ENCODE results near the gene NOTCH2. TPM values are rescaled to one million over a fixed set of nuclear protein-coding genes. Genes with fewer than 3 reads are reported as not detected.
A peak's percentile ranks its signal among the peaks of the same experiment; 100 is the strongest.

NOTCH2 gene
- total and polyA plus RNA-seq, 3 experiments from 2014 or later: 24.7 to 53.9 (median 47.1) TPM

DNA sequence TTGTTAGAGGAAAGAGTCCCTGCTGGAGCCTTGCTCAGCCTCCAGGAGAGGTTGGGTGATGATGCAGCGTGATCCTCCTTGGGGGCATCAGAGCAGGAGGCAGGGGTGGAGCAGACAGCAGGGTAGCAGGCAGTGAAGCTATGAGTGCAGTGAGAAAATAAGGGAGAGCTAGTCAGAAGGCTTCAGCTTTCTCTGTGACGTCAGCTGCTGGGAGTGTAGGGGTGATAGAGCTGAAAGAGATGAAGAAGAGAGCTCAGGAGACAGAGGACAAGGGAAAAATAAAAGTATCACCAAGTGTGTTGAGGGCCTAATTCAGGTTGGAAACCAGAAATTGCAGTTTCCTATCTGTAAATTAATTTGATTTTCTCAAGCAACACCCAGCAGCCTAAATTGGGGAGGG, 170.9 kb downstream of the NOTCH2 start:
- H3K36me3 Mint-ChIP-seq: no peaks in the 10 kb centered on the region
- Histone ChIP-seq H3K9me3 (ENCODE audit: low read length) (no peaks in the 10 kb centered on the region), H3K4me1 (ENCODE audit: insufficient read depth, low read length) (no peaks in the 10 kb centered on the region), H3K27ac (ENCODE audit: low read depth, low read length) (no peak overlapping the region), H3K36me3 (ENCODE audit: insufficient read depth, low read length) (no peaks in the 10 kb centered on the region), H3K4me3 (ENCODE audit: low read length) (no peak overlapping the region), H3K27me3 (ENCODE audit: insufficient read depth, low read length, poor library complexity, severe bottlenecking) (no peaks in the 10 kb centered on the region)
- H3K4me3 Mint-ChIP-seq: no peak overlapping the region
- H3K9me3 Mint-ChIP-seq: no peaks in the 10 kb centered on the region
- ChIA-PET CTCF (no interaction called here), POLR2A (no interaction called here)
- H3K27me3 Mint-ChIP-seq: peaks cover 3 to 18% of the 10 kb centered on the region in 2 donors
- H3K27ac Mint-ChIP-seq: no peak overlapping the region
- peaks cover 0 to 6% (median 5%) of the 10 kb centered on the region in 3 donors for H3K4me1 Mint-ChIP-seq
- no peak for DNase-seq

GRCh38 chr1:119896303-119896702, 173.2 kb downstream of the NOTCH2 start, which contains the start of gene ADAM30:
Gene ADAM30, minus strand, starts transcription at chr1:119896515. Its CDS starts 179 bp downstream, at chr1:119896336.
- Mint-ChIP-seq H3K4me3 (no peak within 1 kb of the TSS), H3K36me3 (no peaks in the 10 kb centered on the region), H3K9me3 (no peaks in the 10 kb centered on the region), H3K4me1 (peaks cover 0 to 12% (median 11%) of the 10 kb centered on the region in 3 donors), H3K27ac (peak within 1 kb of the TSS in 1 of 8 donors; percentile 73), H3K27me3 (peaks cover 3 to 23% of the 10 kb centered on the region in 2 donors)
- CTCF ChIA-PET: interaction anchor here (1.2 kb wide), 1 partner anchor 31 kb away, joined by 3 read pairs; no protein-coding TSS in a partner anchor
- DNase-seq: no peak
- POLR2A ChIA-PET: no interaction called here
- H3K4me1 ChIP-seq (ENCODE audit: insufficient read depth, low read length): no peaks in the 10 kb centered on the region
- no peak within 1 kb of the TSS for H3K4me3 ChIP-seq (ENCODE audit: low read length)
- no peak within 1 kb of the TSS for H3K27ac ChIP-seq (ENCODE audit: low read depth, low read length)
- H3K27me3 ChIP-seq (ENCODE audit: insufficient read depth, low read length, poor library complexity, severe bottlenecking): no peaks in the 10 kb centered on the region
- H3K9me3 ChIP-seq (ENCODE audit: low read length): no peaks in the 10 kb centered on the region
- H3K36me3 ChIP-seq (ENCODE audit: insufficient read depth, low read length): no peaks in the 10 kb centered on the region

GRCh38 chr1:119895102-119895501, 174.4 kb downstream of the NOTCH2 start:
- H3K4me3 ChIP-seq (ENCODE audit: low read length): no peak overlapping the region
- no peaks in the 10 kb centered on the region for H3K27me3 ChIP-seq (ENCODE audit: insufficient read depth, low read length, poor library complexity, severe bottlenecking)
- Mint-ChIP-seq H3K27me3 (peaks cover 3 to 23% of the 10 kb centered on the region in 2 donors), H3K9me3 (no peaks in the 10 kb centered on the region), H3K36me3 (no peaks in the 10 kb centered on the region), H3K27ac (no peak overlapping the region), H3K4me1 (peaks cover 0 to 12% (median 11%) of the 10 kb centered on the region in 3 donors), H3K4me3 (no peak overlapping the region)
- ChIA-PET POLR2A (no interaction called here), CTCF (no interaction called here)
- H3K9me3 ChIP-seq (ENCODE audit: low read length): no peaks in the 10 kb centered on the region
- no peak overlapping the region for H3K27ac ChIP-seq (ENCODE audit: low read depth, low read length)
- H3K36me3 ChIP-seq (ENCODE audit: insufficient read depth, low read length): no peaks in the 10 kb centered on the region
- H3K4me1 ChIP-seq (ENCODE audit: insufficient read depth, low read length): no peaks in the 10 kb centered on the region
- no peak for DNase-seq

GRCh38 chr1:119893827-119894700, 175.4 kb downstream of the NOTCH2 start:
- no peak for DNase-seq
- peaks cover 0 to 1% (median under 1%) of the 10 kb centered on the region in 5 donors for H3K9me3 Mint-ChIP-seq
- H3K4me1 Mint-ChIP-seq: peaks cover 0 to 12% (median 11%) of the 10 kb centered on the region in 3 donors
- Histone ChIP-seq H3K9me3 (ENCODE audit: low read length) (no peaks in the 10 kb centered on the region), H3K27me3 (ENCODE audit: insufficient read depth, low read length, poor library complexity, severe bottlenecking) (no peaks in the 10 kb centered on the region), H3K27ac (ENCODE audit: low read depth, low read length) (no peak overlapping the region), H3K4me1 (ENCODE audit: insufficient read depth, low read length) (no peaks in the 10 kb centered on the region), H3K36me3 (ENCODE audit: insufficient read depth, low read length) (no peaks in the 10 kb centered on the region), H3K4me3 (ENCODE audit: low read length) (no peak overlapping the region)
- ChIA-PET CTCF (no interaction called here), POLR2A (no interaction called here)
- H3K27me3 Mint-ChIP-seq: peaks cover 3 to 28% of the 10 kb centered on the region in 2 donors
- H3K4me3 Mint-ChIP-seq: no peak overlapping the region
- H3K27ac Mint-ChIP-seq: no peak overlapping the region
- H3K36me3 Mint-ChIP-seq: peaks cover 0 to 5% (median 0%) of the 10 kb centered on the region in 3 donors

DNA sequence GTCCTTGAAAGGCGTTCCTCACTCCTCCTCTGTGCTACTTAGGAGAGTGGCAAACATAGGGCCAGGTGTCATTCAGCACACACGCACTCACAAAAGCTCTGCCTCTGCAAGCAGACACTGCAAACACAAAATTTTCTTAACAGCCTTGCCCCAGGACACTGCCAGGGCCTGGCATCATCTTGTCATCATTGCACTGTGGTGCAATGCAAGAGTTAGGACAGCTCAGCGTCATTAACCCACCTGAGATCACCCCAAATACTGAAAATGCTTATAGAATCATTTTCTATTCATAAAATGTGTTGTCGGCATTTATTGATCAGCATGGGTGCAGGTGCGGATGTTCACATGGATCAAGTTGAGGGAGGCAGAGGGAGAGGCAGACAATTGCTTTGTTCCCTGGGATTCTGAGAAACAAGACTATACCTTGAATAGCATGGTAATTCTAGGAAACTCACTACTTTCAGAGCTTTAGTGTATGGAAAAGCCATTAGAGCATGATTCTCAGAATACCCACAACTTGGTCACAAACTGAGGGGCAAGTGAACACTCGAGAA, 176.1 kb downstream of the NOTCH2 start:
- peaks cover 0 to 12% (median 11%) of the 10 kb centered on the region in 3 donors for H3K4me1 Mint-ChIP-seq
- H3K27ac Mint-ChIP-seq: no peak overlapping the region
- ChIA-PET CTCF (no interaction called here), POLR2A (no interaction called here)
- Histone ChIP-seq H3K27me3 (ENCODE audit: insufficient read depth, low read length, poor library complexity, severe bottlenecking) (no peaks in the 10 kb centered on the region), H3K27ac (ENCODE audit: low read depth, low read length) (no peak overlapping the region), H3K36me3 (ENCODE audit: insufficient read depth, low read length) (no peaks in the 10 kb centered on the region), H3K4me1 (ENCODE audit: insufficient read depth, low read length) (no peaks in the 10 kb centered on the region), H3K9me3 (ENCODE audit: low read length) (no peaks in the 10 kb centered on the region), H3K4me3 (ENCODE audit: low read length) (no peak overlapping the region)
- DNase-seq: no peak
- H3K27me3 Mint-ChIP-seq: peaks cover 6 to 35% of the 10 kb centered on the region in 2 donors
- no peak overlapping the region for H3K4me3 Mint-ChIP-seq
- H3K36me3 Mint-ChIP-seq: peaks cover 0 to 11% (median 0%) of the 10 kb centered on the region in 3 donors
- H3K9me3 Mint-ChIP-seq: peaks cover 2 to 9% (median 8%) of the 10 kb centered on the region in 5 donors

- Histone ChIP-seq H3K4me3 (ENCODE audit: low read length) (no peak overlapping the region), H3K36me3 (ENCODE audit: insufficient read depth, low read length) (no peaks in the 10 kb centered on the region), H3K4me1 (ENCODE audit: insufficient read depth, low read length) (no peaks in the 10 kb centered on the region), H3K27ac (ENCODE audit: low read depth, low read length) (no peak overlapping the region), H3K9me3 (ENCODE audit: low read length) (no peaks in the 10 kb centered on the region), H3K27me3 (ENCODE audit: insufficient read depth, low read length, poor library complexity, severe bottlenecking) (no peaks in the 10 kb centered on the region)
- Mint-ChIP-seq H3K36me3 (peaks cover 0 to 18% (median 0%) of the 10 kb centered on the region in 3 donors), H3K27me3 (peaks cover 11 to 49% of the 10 kb centered on the region in 2 donors), H3K4me1 (peaks cover 0 to 12% (median 11%) of the 10 kb centered on the region in 3 donors), H3K27ac (no peak overlapping the region), H3K4me3 (no peak overlapping the region), H3K9me3 (peaks cover 3 to 14% (median 11%) of the 10 kb centered on the region in 5 donors)
- CTCF ChIA-PET: no interaction called here
- POLR2A ChIA-PET: no interaction called here
- no peak for DNase-seq
These were observed 178.1 kb downstream of the NOTCH2 start for GRCh38 chr1:119891386-119891785.

DNA sequence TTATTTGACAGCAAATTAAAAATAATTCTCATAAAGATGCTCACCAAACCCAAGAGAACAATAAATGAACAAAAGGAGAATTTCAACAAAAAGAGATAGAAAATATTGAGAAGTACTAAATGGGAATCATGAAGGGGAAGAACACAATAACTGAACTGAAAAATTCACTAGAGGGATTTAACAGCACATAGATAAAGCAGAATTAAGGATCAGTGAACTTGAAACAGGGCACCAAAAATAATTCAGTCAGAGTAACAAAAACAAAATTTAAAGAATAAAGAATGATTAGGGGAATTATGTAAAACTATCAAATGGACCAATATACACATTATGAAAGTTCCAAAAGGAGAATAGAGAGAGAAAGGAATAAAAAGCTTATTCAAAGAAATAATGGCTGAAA, 181.0 kb downstream of the NOTCH2 start:
- ChIA-PET CTCF (no interaction called here), POLR2A (no interaction called here)
- Histone ChIP-seq H3K4me1 (ENCODE audit: insufficient read depth, low read length) (no peaks in the 10 kb centered on the region), H3K27ac (ENCODE audit: low read depth, low read length) (no peak overlapping the region), H3K36me3 (ENCODE audit: insufficient read depth, low read length) (no peaks in the 10 kb centered on the region), H3K4me3 (ENCODE audit: low read length) (no peak overlapping the region), H3K9me3 (ENCODE audit: low read length) (no peaks in the 10 kb centered on the region), H3K27me3 (ENCODE audit: insufficient read depth, low read length, poor library complexity, severe bottlenecking) (no peaks in the 10 kb centered on the region)
- H3K27me3 Mint-ChIP-seq: peaks cover 15 to 49% of the 10 kb centered on the region in 2 donors
- DNase-seq: no peak
- H3K36me3 Mint-ChIP-seq: peaks cover 0 to 18% (median 0%) of the 10 kb centered on the region in 3 donors
- no peak overlapping the region for H3K27ac Mint-ChIP-seq
- H3K9me3 Mint-ChIP-seq: peaks cover 3 to 14% (median 11%) of the 10 kb centered on the region in 5 donors
- peaks cover 0 to 6% (median 5%) of the 10 kb centered on the region in 3 donors for H3K4me1 Mint-ChIP-seq
- no peak overlapping the region for H3K4me3 Mint-ChIP-seq

DNA sequence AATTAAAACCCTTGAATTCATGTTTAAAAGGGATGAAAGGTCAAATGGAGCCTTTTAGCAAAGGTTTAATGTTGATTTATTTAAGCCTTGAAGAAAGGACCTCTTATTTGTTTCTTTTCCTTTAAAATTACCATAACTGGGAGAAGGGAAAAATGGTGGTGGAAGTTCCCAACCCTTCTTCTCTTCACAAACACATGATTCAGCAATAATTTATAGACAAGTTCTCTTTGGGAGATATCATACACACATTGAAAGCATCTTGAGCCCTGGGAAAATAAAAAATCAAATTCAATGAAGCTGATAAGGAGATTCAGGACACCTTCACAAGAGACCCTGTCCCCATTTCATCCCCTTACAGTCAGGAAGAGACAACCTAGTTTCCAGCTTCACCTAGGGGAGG, 182.0 kb downstream of the NOTCH2 start:
- H3K4me3 Mint-ChIP-seq: no peak overlapping the region
- Histone ChIP-seq H3K4me1 (ENCODE audit: insufficient read depth, low read length) (no peaks in the 10 kb centered on the region), H3K36me3 (ENCODE audit: insufficient read depth, low read length) (no peaks in the 10 kb centered on the region), H3K9me3 (ENCODE audit: low read length) (no peaks in the 10 kb centered on the region), H3K27ac (ENCODE audit: low read depth, low read length) (no peak overlapping the region), H3K27me3 (ENCODE audit: insufficient read depth, low read length, poor library complexity, severe bottlenecking) (no peaks in the 10 kb centered on the region), H3K4me3 (ENCODE audit: low read length) (no peak overlapping the region)
- no peaks in the 10 kb centered on the region for H3K4me1 Mint-ChIP-seq
- no peak for DNase-seq
- no peak overlapping the region for H3K27ac Mint-ChIP-seq
- peaks cover 3 to 14% (median 11%) of the 10 kb centered on the region in 5 donors for H3K9me3 Mint-ChIP-seq
- peaks cover 15 to 45% of the 10 kb centered on the region in 2 donors for H3K27me3 Mint-ChIP-seq
- POLR2A ChIA-PET: no interaction called here
- CTCF ChIA-PET: interaction anchor here (1.6 kb wide), 1 partner anchor 9 kb away, joined by 6 read pairs; no protein-coding TSS in a partner anchor
- H3K36me3 Mint-ChIP-seq: peaks cover 0 to 18% (median 0%) of the 10 kb centered on the region in 3 donors

Data from CD8-positive, alpha-beta memory T cell (primary cell).